ENCODE data around the gene EDNRA. TPM values are rescaled to one million over a fixed set of nuclear protein-coding genes. Genes with fewer than 3 reads are reported as not detected.

The EDNRA gene
- total RNA-seq, 1 experiment from 2014 or later: not detected

DNA sequence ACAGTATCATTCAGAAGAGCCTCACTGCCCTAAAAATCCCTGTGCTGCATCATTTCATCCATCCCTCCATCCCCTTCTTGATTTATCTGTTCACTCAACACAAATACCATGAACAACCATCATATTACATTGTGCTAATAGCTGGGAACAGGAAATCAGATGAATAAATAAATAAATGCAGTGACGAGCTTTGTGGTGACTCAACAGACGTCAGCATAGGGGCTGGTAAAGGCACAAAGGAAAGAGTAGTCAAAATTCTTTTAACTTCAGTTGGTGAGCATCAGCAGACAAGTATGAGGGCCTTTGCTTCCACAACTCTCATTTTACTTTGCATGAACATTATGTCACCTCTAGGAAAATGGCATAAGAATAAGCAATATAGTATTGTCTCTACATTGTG, 65.5 kb downstream of the EDNRA start:
- H3K27me3 Mint-ChIP-seq (ENCODE audit: insufficient read depth, unreplicated experiment): no peaks in the 10 kb centered on the region
- DNase-seq (ENCODE audit: unreplicated experiment): peak; percentile 81
- no TSS peak for BruUV-seq (replicated peaks)
- intact Hi-C loops (cut with micrococcal nuclease): loop anchor here (2.0 kb wide), 1 partner anchor 36 kb away; no protein-coding TSS in a partner anchor
- no peak for TF ChIP-seq CTCF (IDR thresholded peaks at IDR 0.05; ENCODE audit: unreplicated experiment)
- H3K4me3 Mint-ChIP-seq (ENCODE audit: unreplicated experiment): no peak overlapping the region
- peaks cover 50% of the 10 kb centered on the region for H3K4me1 Mint-ChIP-seq (ENCODE audit: insufficient read depth, unreplicated experiment)
- ChIA-PET CTCF (interaction anchor here (1.9 to 2.1 kb wide), 2 partner anchors 18 to 28 kb away, joined by 7 to 11 read pairs; no protein-coding TSS in a partner anchor), POLR2A (interaction anchor here (0.9 kb wide), 1 partner anchor 51 kb away, joined by 3 read pairs; no protein-coding TSS in a partner anchor)
- H3K36me3 Mint-ChIP-seq (ENCODE audit: insufficient read depth, unreplicated experiment): no peaks in the 10 kb centered on the region
- peaks cover 6% of the 10 kb centered on the region for H3K9me3 Mint-ChIP-seq (ENCODE audit: unreplicated experiment)
- H3K27ac Mint-ChIP-seq (ENCODE audit: low read depth, unreplicated experiment): peak overlapping the region; percentile 10

DNA sequence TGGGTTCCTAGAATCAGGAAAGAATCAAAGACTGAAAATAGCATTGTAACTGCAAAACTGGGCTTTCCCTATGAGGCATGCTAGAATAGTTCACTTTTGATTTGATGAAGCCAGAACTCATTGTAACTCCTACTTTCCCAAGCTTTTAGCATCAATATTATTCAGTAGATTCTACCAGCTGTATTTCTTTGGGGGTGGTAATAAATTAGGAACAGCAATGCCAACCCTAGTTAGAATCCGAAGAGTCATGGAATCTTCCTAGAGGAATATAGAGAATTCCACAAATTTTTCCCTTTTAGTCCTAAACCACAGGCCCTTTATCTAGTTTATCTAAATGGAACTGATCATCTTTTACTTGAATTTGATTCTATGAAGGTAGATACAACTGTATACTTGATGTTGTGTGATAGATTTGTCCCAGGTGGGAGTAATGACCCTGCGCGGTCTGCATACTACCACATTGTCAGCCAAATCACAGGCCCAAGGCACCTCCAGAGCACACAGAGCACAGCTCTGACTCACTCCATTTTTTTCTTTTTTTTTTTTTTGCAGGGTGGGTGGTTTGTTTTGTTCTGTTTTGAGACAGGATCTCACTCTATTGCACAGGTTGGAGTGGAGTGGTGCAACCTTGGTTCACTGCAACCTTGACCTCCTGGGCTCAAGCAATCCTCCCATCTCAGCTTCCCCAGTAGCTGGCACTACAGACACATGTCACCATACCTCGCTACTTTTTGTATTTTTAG, 66.6 kb downstream of the EDNRA start:
- no TSS peak for BruUV-seq (replicated peaks)
- CTCF ChIA-PET: interaction anchor here (0.7 to 2.1 kb wide), 5 partner anchors 17 to 93 kb away, joined by 3 to 7 read pairs (median 4); no protein-coding TSS in a partner anchor
- peak overlapping the region; percentile 10 for H3K27ac Mint-ChIP-seq (ENCODE audit: low read depth, unreplicated experiment)

GRCh38 chr4:147548256-147548655, 67.4 kb downstream of the EDNRA start:
- intact Hi-C loops (cut with micrococcal nuclease): no loop called here
- Mint-ChIP-seq H3K36me3 (ENCODE audit: insufficient read depth, unreplicated experiment) (no peaks in the 10 kb centered on the region), H3K4me3 (ENCODE audit: unreplicated experiment) (no peak overlapping the region), H3K27me3 (ENCODE audit: insufficient read depth, unreplicated experiment) (no peaks in the 10 kb centered on the region), H3K9me3 (ENCODE audit: unreplicated experiment) (peaks cover 6% of the 10 kb centered on the region), H3K27ac (ENCODE audit: low read depth, unreplicated experiment) (peak overlapping the region; percentile 10), H3K4me1 (ENCODE audit: insufficient read depth, unreplicated experiment) (peaks cover 43% of the 10 kb centered on the region)
- TF ChIP-seq CTCF (IDR thresholded peaks at IDR 0.05; ENCODE audit: unreplicated experiment): no peak
- ChIA-PET POLR2A (interaction anchor here (0.6 kb wide), 1 partner anchor 42 kb away, joined by 4 read pairs; no protein-coding TSS in a partner anchor), CTCF (interaction anchor here (0.7 to 2.1 kb wide), 6 partner anchors 9 to 51 kb away, joined by 3 to 7 read pairs (median 4); no protein-coding TSS in a partner anchor)
- DNase-seq (ENCODE audit: unreplicated experiment): no peak
- BruUV-seq (replicated peaks): no TSS peak

More for the DNA sequence above, 66.6 kb downstream of the EDNRA start:
- H3K4me3 Mint-ChIP-seq (ENCODE audit: unreplicated experiment): no peak overlapping the region
- H3K4me1 Mint-ChIP-seq (ENCODE audit: insufficient read depth, unreplicated experiment): peaks cover 48% of the 10 kb centered on the region
- peaks cover 6% of the 10 kb centered on the region for H3K9me3 Mint-ChIP-seq (ENCODE audit: unreplicated experiment)
- peak; percentile 90 for DNase-seq (ENCODE audit: unreplicated experiment)
- POLR2A ChIA-PET: no interaction called here
- no peak for TF ChIP-seq CTCF (IDR thresholded peaks at IDR 0.05; ENCODE audit: unreplicated experiment)
- no peaks in the 10 kb centered on the region for H3K27me3 Mint-ChIP-seq (ENCODE audit: insufficient read depth, unreplicated experiment)
- H3K36me3 Mint-ChIP-seq (ENCODE audit: insufficient read depth, unreplicated experiment): no peaks in the 10 kb centered on the region
- intact Hi-C loops (cut with micrococcal nuclease): loop anchor here (2.0 kb wide), 1 partner anchor 35 kb away; no protein-coding TSS in a partner anchor

DNA sequence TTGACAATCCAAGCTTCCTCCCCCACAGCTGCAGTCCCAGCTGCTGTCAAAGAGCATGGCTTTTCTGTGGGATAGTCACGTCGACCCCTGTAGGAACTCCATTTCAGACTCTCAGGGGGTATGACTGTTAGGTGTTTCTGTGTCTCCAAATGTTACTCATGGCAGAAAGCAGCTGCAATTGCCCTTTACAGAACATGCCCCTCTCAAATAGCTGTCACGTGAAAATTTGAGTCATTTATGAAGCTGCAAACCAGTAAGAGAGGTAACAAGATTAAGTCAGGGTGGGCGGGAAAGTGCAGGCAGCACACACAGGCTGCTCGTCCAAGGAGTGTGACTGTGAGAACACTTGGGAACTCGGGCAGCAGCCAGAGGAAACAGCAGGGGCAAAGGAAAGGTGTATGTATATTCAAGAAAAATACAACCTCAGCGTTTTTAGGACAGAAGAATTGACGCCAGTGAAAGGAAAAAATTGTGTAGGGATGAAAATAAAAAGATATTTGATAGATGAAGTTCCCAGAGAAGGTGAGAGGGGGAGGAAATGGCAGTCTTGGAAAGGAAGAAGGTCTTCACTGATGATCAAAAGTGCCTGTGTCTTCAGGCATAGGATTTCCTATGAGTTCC, 69.8 kb downstream of the EDNRA start:
- Mint-ChIP-seq H3K4me1 (ENCODE audit: insufficient read depth, unreplicated experiment) (peaks cover 37% of the 10 kb centered on the region), H3K36me3 (ENCODE audit: insufficient read depth, unreplicated experiment) (no peaks in the 10 kb centered on the region), H3K4me3 (ENCODE audit: unreplicated experiment) (peak overlapping the region; percentile 3), H3K27me3 (ENCODE audit: insufficient read depth, unreplicated experiment) (no peaks in the 10 kb centered on the region), H3K27ac (ENCODE audit: low read depth, unreplicated experiment) (peak overlapping the region; percentile 4), H3K9me3 (ENCODE audit: unreplicated experiment) (peaks cover 6% of the 10 kb centered on the region)
- no peak for TF ChIP-seq CTCF (IDR thresholded peaks at IDR 0.05; ENCODE audit: unreplicated experiment)
- ChIA-PET POLR2A (interaction anchor here (0.5 to 1.6 kb wide), 2 partner anchors 29 to 68 kb away, joined by 3 to 5 read pairs; no protein-coding TSS in a partner anchor), CTCF (interaction anchor here (0.7 to 2.0 kb wide), 4 partner anchors 8 to 39 kb away, joined by 3 to 9 read pairs (median 4); no protein-coding TSS in a partner anchor)
- BruUV-seq (replicated peaks): no TSS peak
- DNase-seq (ENCODE audit: unreplicated experiment): peak; percentile 54
- intact Hi-C loops (cut with micrococcal nuclease): no loop called here

Data from MCF 10A (cell line).